HG02840 (cell line): Measurements from ENCODE around the gene LRRC10.
A peak's percentile ranks its signal among the peaks of the same experiment; 100 is the strongest.
"Not testable (repeated sequence)": the region's sequence is repeated elsewhere in the genome, so short reads cannot be mapped to it uniquely, and the experiment has no call there.

ENCODE experiments used
- ATAC-seq: cut with Tn5 transposase; IDR thresholded peaks from one replicate; pipeline ENCODE4 v1.9.1; 2021; ENCODE audit warnings: mild to moderate bottlenecking, moderate library complexity, moderate number of reproducible peaks; ENCODE audit not compliant: unreplicated experiment, low FRiP score

The LRRC10 gene

DNA sequence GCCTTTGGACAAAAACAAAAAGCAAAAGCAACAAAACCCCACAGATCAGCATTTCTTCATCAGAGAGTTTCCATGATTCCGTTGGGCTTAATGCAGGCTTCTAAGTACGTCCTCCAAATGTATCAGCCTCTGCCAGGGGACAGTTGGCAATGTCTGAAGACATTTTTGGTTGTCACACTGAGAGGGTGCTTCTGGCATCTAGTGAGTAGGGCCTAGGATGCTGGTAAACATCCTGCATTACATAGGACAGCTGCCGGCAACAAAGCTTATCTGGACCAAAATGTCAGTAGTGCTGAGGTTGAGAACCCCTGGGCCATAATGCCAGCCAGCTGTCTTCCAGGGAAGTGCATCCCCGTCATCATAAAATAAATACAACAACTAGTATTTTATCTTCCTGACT is 9.4 kb upstream of the LRRC10 start:
- ATAC-seq: no peak

GRCh38 chr12:69619050-69619449 is 8.3 kb upstream of the LRRC10 start:
- ATAC-seq: no peak

DNA sequence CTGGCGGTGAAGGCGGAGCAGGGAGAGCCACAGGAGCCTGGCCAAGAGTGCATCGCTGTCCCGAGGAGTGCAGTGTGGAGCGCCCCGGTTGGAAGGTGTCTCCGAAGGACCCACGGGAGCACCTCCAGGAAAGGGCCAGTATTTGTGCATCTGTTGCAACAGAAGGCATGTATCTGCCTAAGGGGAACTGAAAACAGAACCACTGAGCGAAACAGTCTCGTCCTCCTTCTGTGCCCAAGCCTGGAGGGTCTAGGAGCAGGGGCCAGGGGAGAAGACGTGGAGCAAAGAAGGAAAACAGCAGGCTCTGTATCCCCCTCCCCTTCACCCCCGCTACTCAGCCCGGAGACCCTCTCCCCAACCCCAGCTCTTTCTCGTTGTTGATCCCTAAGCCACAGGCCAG is 5.3 kb upstream of the LRRC10 start:
- no peak for ATAC-seq

- no peak for ATAC-seq
Observed at GRCh38 chr12:69613351-69613750, 2.6 kb upstream of the LRRC10 start.

DNA sequence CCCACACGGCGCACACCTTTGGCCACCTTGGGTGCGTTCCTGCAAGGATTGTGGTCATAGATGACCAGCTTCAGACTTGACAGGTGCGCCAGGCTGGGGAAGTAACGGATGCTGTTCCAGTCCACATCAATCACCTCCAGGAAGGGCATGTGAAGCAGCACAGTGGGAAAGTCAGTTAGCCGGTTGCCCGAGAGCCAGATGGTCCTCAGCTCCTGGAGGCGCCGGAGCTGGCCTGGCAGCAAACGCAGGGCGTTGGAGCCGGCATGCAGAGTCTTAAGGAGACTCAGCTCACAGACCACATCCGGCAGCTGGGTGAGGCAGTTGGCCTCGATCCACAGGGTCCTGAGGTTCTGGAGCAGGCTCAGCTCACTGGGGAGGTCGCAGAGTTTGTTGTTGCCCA is 581 bp downstream of the LRRC10 start:
- no peak for ATAC-seq

DNA sequence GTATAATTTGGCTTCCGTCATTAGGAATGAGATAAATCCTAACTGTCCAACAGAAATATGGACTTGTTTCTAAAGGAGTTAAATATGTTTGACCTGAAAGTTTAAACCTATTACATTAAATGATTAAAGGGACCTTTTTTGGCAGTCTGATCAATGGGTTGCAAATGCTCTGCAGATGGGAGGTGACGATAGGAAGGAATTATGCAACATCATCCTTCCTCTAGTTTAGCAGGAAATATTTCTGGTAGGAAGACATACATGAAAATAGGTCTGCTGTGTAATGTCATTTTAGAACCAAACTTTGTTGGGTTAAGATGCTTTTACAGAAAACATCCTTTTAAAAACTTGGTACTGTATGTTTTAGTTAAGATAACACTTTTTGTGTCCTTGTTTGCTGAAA is 2.6 kb downstream of the LRRC10 start:
- ATAC-seq: no peak

DNA sequence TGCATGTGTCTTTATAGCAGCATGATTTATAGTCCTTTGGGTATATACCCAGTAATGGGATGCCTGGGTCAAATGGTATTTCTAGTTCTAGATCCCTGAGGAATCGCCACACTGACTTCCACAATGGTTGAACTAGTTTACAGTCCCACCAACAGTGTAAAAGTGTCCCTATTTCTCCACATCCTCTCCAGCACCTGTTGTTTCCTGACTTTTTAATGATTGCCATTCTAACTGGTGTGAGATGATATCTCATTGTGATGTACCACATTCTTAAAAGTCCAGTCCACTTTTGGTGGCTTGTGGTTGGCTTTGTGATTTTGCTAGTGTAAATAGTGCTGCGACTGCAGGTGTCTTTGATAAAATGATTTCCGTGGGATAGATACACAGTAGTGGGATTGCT is 6.4 kb downstream of the LRRC10 start:
- ATAC-seq: not testable (repeated sequence)

DNA sequence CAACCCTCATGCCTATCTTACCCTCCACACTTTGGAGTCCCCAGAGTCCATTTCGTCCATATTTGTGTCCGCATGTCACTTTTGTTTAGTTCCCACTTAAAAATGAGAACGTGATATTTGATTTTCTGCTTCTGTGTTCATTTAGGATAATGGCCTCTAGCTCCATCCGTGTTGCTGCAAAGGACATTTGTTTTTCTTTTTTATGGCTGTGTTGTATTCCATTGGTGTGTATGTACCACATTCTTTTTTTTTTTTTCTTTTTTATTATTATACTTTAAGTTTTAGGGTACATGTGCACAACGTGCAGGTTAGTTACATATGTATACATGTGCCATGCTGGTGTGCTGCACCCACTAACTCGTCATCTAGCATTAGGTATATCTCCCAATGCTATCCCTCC is 7.2 kb downstream of the LRRC10 start:
- not testable (repeated sequence) for ATAC-seq

DNA sequence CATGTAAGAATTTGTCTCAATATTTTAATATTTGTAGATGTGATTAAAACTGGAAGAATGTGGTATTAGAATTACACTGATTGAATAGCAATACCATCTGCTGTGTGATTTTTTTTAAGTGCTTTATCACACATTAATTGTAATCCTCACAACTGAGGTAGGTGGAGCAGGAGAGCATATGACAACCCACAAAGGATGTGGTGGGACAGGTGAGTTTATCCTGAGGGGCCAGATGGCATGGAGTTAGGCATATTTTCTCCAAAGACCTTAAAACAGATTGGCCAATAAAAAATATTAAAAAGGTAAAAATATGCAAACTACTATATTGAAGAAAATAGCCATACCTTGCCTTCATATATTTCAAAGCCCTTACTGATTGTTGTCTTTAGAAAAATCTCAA is 7.8 kb downstream of the LRRC10 start:
- ATAC-seq: no peak

DNA sequence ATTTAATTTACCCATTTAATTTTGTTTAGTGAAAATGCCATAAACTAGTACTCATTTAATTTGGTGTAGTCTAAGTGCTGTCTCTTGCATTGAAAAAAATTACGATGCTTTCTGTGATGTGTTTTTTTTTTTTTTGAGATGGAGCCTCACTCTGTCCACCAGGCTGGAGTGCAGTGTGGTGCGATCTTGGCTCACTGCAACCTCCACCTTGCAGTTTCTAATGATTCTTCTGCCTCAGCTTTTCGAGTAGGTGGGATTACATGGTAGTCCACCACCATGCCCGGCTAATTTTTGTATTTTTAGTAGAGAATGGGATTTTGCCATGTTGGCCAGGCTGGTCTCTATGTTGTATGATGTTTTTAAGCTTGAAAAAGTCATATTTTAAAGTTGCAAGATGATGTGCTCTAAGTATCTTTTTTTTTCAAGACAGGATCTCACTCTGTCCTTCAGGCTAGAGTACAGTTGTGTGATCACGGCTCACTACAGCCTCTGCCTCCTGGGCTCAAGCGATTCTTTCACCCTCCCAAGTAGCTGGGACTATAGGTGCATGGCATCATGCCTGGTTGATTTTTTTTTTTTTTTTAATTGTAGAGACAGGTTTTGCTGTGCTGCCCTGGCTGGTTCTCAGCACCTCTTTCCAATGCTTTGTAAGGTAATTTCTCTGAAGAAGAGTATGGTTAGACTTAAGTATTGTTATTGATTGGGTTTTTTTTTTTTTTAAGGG is 8.6 kb downstream of the LRRC10 start:
- no peak for ATAC-seq

GRCh38 chr12:69600804-69601203 is 9.9 kb downstream of the LRRC10 start:
- no peak for ATAC-seq

- no peak for ATAC-seq
Observed at GRCh38 chr12:69598174-69598753, 12.4 kb downstream of the LRRC10 start.

DNA sequence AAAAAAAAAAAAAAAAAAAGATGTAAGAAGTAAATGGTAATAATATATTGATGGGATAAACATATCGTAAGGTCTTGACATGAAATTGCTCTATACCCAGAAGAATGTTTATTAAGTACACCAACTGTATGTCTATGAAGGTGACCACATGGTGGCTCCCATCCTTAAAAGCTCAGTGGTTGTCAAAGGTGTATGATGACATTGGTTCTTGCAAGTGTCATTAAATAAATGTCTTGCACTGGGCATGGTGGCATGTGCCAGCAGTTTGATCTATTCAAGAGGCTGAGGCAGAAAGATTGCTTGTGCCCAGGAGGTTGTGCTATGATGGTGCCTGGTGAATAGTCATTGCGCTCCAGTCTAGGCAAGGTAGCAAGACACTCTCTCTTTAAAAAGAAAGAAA is 15.0 kb downstream of the LRRC10 start:
- no peak for ATAC-seq

- no peak for ATAC-seq
Observed at GRCh38 chr12:69589082-69589481, 21.6 kb downstream of the LRRC10 start.

DNA sequence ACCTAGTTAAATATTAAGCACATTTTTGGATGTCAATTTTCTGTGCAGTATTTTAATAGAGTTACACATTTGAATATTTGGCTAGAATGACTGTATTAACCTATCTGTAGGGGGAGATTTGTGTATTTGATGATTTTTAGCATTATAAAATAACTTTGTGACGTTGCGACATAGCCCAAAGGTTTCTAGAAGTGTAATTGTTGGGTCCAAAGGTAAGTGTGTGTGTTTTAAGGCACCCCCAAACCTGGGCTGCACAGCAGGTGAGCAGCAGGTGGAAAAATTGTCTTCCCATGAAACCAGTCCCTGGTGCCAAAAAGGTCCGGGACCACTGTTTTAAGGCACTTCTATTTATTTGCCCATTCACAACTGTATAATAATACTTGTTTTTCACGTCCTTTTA is 22.2 kb downstream of the LRRC10 start:
- no peak for ATAC-seq

- ATAC-seq: peak; percentile 98
Observed at GRCh38 chr12:69585189-69586062, 25.3 kb downstream of the LRRC10 start, which contains the start of gene CCT2. TSS of gene CCT2 (plus strand) at chr12:69585459. CDS start at chr12:69585522, 63 bp downstream.

DNA sequence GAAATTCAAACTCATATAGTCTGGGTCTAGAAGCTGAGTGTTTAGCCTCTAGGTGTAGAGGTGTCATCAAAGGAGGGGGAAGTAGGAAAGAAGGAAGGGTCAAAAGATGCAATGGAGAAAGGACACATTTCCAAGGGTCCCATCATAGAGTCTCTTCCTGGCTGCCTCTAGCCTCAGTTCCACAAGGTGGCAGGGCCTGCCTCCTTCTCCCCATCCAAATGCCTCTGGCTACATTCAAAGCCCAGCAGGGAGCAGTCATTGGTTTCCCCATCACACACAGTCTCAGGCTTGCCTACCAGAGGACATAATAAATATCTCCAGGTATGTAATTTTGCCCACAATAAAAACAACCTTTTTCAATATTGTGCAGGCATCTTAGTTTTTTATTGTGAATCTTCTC is 27.5 kb downstream of the LRRC10 start:
- no peak for ATAC-seq

DNA sequence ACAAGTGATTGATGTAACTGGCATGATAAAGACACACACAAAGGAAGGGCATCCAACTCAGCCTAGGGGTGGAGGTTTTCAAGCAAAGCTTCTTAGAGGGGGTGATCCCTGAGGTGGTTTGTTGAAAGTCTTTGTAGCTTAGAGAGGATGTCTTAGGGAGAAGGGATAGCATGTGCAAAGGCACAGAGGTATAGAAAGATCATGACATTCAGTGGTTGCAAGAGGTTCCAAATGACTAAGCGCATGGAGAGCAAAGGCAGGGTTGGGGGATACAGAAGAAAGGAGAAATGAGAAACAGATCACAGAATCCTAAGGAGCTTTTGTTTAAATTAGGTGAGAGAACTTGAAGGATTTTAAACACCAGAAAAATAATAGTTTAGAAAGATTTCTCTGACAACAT is 30.6 kb downstream of the LRRC10 start:
- ATAC-seq: no peak

GRCh38 chr12:69579029-69579428 is 31.7 kb downstream of the LRRC10 start:
- ATAC-seq: no peak

- ATAC-seq: no peak
Observed at GRCh38 chr12:69578283-69578682, 32.4 kb downstream of the LRRC10 start.

DNA sequence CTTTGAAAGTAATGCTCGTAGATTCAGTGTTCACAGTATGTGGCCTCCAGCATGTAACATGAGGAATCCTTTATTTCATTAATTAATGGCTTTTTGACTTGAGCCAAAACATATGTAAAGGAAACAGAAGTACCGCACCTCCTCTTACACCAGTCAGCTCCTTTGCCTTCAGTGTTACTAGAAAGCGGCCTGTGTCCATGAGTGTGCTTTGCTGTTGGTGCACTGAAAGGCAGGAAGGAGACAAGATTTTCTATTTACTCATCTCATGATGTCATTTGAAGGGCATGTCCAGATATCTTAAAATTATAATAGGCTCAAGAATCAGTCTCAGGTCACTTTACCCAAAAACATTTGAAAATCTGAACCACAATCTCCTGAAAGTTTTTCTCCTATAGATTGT is 35.4 kb downstream of the LRRC10 start:
- no peak for ATAC-seq
